WTC11 (cell line): ENCODE data around the gene KIF21B.

Experiments
- GABPB1 ChIP-seq: sonication (generic); formaldehyde crosslinking; IDR thresholded peaks from 2 replicates; pipeline ENCODE4 v1.8.1; 2023; ENCODE audit warnings: mild to moderate bottlenecking, missing genetic modification reagents
- IRF2 ChIP-seq: sonication (generic); formaldehyde crosslinking; IDR thresholded peaks from 2 replicates; pipeline ENCODE4 v1.8.0; 2022; ENCODE audit warnings: low read depth, missing genetic modification reagents, borderline replicate concordance
- TEAD4 ChIP-seq: sonication (generic); formaldehyde crosslinking; IDR thresholded peaks from 2 replicates; pipeline ENCODE4 v1.8.0; 2022; ENCODE audit warnings: mild to moderate bottlenecking, missing genetic modification reagents
- TF ChIP-seq, protein P1 (sequence below): sonication (generic); formaldehyde crosslinking; IDR thresholded peaks from 2 replicates; pipeline ENCODE4 v1.8.1; 2023; ENCODE audit warnings: mild to moderate bottlenecking, missing genetic modification reagents, moderate library complexity
- TF ChIP-seq, protein P2 (sequence below): fragments of 200-600 bp; IDR thresholded peaks from 2 replicates; pipeline ENCODE4 v1.8.0; 2022; ENCODE audit warnings: antibody characterized with exemption

- TF ChIP-seq, protein P1, sequence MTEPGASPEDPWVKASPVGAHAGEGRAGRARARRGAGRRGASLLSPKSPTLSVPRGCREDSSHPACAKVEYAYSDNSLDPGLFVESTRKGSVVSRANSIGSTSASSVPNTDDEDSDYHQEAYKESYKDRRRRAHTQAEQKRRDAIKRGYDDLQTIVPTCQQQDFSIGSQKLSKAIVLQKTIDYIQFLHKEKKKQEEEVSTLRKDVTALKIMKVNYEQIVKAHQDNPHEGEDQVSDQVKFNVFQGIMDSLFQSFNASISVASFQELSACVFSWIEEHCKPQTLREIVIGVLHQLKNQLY (CRISPR knock-in tag) = no peak
- TF ChIP-seq, protein P2, sequence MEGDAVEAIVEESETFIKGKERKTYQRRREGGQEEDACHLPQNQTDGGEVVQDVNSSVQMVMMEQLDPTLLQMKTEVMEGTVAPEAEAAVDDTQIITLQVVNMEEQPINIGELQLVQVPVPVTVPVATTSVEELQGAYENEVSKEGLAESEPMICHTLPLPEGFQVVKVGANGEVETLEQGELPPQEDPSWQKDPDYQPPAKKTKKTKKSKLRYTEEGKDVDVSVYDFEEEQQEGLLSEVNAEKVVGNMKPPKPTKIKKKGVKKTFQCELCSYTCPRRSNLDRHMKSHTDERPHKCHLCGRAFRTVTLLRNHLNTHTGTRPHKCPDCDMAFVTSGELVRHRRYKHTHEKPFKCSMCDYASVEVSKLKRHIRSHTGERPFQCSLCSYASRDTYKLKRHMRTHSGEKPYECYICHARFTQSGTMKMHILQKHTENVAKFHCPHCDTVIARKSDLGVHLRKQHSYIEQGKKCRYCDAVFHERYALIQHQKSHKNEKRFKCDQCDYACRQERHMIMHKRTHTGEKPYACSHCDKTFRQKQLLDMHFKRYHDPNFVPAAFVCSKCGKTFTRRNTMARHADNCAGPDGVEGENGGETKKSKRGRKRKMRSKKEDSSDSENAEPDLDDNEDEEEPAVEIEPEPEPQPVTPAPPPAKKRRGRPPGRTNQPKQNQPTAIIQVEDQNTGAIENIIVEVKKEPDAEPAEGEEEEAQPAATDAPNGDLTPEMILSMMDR = no peak
- no peak for TF ChIP-seq IRF2
- TF ChIP-seq TEAD4 (CRISPR knock-in tag) = no peak
- no peak for TF ChIP-seq GABPB1 (CRISPR knock-in tag)
Measured at GRCh38 chr1:201039418-201039817, 15.9 kb upstream of the KIF21B start.
